KMS-11 (cell line): Measurements from ENCODE around the gene TSPAN1.

ENCODE experiments used
- H2AFZ ChIP-seq: fragments of 200-600 bp; sonication (generic); 2 replicates; pipeline ENCODE4 v1.6.1; 2016; ENCODE audit warnings: antibody characterized with exemption, mixed run types, low read depth
- H3K27ac ChIP-seq: fragments of 200-600 bp; sonication (generic); 2 replicates; pipeline ENCODE4 v1.6.1; 2016; ENCODE audit warnings: mild to moderate bottlenecking, mixed run types
- H3K27me3 ChIP-seq: fragments of 200-600 bp; sonication (generic); 2 replicates; pipeline ENCODE4 v1.6.1; 2017; ENCODE audit warnings: mild to moderate bottlenecking, low read depth, mixed run types, moderate library complexity; ENCODE audit not compliant: insufficient read depth
- H3K36me3 ChIP-seq: fragments of 200-600 bp; sonication (generic); 2 replicates; pipeline ENCODE4 v1.6.1; 2017; ENCODE audit warnings: mild to moderate bottlenecking, mixed run types; ENCODE audit not compliant: insufficient read depth
- H3K4me1 ChIP-seq: fragments of 200-600 bp; sonication (generic); 2 replicates; pipeline ENCODE4 v1.6.1; 2016; ENCODE audit warnings: mild to moderate bottlenecking, low read depth, mixed run types; ENCODE audit not compliant: poor library complexity, severe bottlenecking
- H3K4me2 ChIP-seq: fragments of 200-600 bp; sonication (generic); 2 replicates; pipeline ENCODE4 v1.7.0; 2016; ENCODE audit warnings: mild to moderate bottlenecking, mixed run types
- H3K4me3 ChIP-seq: fragments of 200-600 bp; sonication (generic); IDR thresholded peaks from 2 replicates; pipeline ENCODE4 v1.6.1; 2017; ENCODE audit warnings: low read depth, low read length, mixed read lengths; ENCODE audit not compliant: insufficient read depth
- H3K79me2 ChIP-seq: fragments of 200-600 bp; sonication (generic); 2 replicates; pipeline ENCODE4 v1.6.1; 2016; ENCODE audit warnings: low read depth, mixed run types; ENCODE audit not compliant: insufficient read depth
- H3K9ac ChIP-seq: fragments of 200-600 bp; sonication (generic); 2 replicates; pipeline ENCODE4 v1.6.1; 2016; ENCODE audit warnings: mild to moderate bottlenecking, mixed run types
- H4K20me1 ChIP-seq: fragments of 200-600 bp; sonication (generic); 2 replicates; pipeline ENCODE4 v1.6.1; 2016; ENCODE audit warnings: mild to moderate bottlenecking, mixed run types; ENCODE audit not compliant: insufficient read depth
- TF ChIP-seq, protein P1 (sequence below): fragments of 200-600 bp; sonication (generic); conservative IDR thresholded peaks from 2 replicates; pipeline ENCODE4 v1.6.1; 2017; ENCODE audit warnings: low read depth, mild to moderate bottlenecking, antibody characterized with exemption, low read length, moderate library complexity, mixed read lengths

The TSPAN1 gene

DNA sequence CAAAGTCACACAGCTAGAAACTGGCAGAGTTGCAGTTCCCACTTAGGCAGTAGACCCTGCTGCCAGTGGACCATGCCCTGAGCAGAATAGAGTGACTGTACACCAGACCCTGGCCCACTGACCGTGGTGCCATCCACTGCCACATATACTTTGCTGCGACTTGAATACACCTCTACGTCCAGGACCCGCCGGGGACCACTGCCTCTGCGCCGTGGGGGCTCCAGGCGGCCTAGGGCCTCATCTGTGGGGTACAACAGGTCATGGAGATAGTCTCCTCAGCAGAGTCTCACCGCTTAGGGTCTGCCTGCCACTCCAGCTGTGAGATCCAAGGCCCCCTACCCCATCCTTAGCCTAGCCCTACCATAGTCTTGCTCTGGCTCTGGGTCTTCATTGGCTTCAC, 21.7 kb downstream of the TSPAN1 start:
- H3K36me3 ChIP-seq, result no peaks in the 10 kb centered on the region
- no peak overlapping the region for H3K4me2 ChIP-seq
- no peak overlapping the region for H3K27ac ChIP-seq
- no peak overlapping the region for H3K4me3 ChIP-seq
- no peaks in the 10 kb centered on the region for H3K27me3 ChIP-seq
- no peak overlapping the region for H3K9ac ChIP-seq
- no peaks in the 10 kb centered on the region for H3K79me2 ChIP-seq
- no peak overlapping the region for H2AFZ ChIP-seq
- TF ChIP-seq, protein P1, sequence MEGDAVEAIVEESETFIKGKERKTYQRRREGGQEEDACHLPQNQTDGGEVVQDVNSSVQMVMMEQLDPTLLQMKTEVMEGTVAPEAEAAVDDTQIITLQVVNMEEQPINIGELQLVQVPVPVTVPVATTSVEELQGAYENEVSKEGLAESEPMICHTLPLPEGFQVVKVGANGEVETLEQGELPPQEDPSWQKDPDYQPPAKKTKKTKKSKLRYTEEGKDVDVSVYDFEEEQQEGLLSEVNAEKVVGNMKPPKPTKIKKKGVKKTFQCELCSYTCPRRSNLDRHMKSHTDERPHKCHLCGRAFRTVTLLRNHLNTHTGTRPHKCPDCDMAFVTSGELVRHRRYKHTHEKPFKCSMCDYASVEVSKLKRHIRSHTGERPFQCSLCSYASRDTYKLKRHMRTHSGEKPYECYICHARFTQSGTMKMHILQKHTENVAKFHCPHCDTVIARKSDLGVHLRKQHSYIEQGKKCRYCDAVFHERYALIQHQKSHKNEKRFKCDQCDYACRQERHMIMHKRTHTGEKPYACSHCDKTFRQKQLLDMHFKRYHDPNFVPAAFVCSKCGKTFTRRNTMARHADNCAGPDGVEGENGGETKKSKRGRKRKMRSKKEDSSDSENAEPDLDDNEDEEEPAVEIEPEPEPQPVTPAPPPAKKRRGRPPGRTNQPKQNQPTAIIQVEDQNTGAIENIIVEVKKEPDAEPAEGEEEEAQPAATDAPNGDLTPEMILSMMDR, result no peak
- H4K20me1 ChIP-seq, result no peaks in the 10 kb centered on the region
- H3K4me1 ChIP-seq, result peaks cover 8% of the 10 kb centered on the region

DNA sequence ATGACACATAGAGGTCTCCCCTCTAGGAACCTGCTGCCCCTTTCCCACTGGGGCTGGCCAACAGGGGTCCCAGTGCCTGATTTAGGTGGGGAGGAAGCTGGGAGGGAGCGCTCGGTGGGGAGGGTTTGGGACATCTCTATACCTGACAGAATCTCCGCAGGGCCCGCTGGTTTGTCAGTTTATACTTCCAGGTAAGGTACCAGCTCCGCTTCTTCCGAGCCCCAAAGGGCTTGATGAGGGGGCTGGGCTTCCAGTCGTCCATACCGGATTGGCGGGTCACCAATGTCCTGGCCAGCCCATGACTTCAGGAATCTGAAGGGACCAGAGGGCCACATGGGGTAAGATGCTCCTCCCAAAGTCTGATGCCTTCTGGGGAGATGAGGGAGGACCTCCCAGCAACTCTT, 22.7 kb downstream of the TSPAN1 start:
- peak overlapping the region; percentile 69 for H3K9ac ChIP-seq
- TF ChIP-seq, protein P1, result no peak
- no peak overlapping the region for H3K27ac ChIP-seq
- no peak overlapping the region for H3K4me3 ChIP-seq
- no peaks in the 10 kb centered on the region for H3K27me3 ChIP-seq
- peak overlapping the region; percentile 85 for H3K4me2 ChIP-seq
- peak overlapping the region; percentile 99 for H2AFZ ChIP-seq
- no peaks in the 10 kb centered on the region for H4K20me1 ChIP-seq
- no peaks in the 10 kb centered on the region for H3K79me2 ChIP-seq
- H3K36me3 ChIP-seq, result no peaks in the 10 kb centered on the region
- H3K4me1 ChIP-seq, result peaks cover 8% of the 10 kb centered on the region

DNA sequence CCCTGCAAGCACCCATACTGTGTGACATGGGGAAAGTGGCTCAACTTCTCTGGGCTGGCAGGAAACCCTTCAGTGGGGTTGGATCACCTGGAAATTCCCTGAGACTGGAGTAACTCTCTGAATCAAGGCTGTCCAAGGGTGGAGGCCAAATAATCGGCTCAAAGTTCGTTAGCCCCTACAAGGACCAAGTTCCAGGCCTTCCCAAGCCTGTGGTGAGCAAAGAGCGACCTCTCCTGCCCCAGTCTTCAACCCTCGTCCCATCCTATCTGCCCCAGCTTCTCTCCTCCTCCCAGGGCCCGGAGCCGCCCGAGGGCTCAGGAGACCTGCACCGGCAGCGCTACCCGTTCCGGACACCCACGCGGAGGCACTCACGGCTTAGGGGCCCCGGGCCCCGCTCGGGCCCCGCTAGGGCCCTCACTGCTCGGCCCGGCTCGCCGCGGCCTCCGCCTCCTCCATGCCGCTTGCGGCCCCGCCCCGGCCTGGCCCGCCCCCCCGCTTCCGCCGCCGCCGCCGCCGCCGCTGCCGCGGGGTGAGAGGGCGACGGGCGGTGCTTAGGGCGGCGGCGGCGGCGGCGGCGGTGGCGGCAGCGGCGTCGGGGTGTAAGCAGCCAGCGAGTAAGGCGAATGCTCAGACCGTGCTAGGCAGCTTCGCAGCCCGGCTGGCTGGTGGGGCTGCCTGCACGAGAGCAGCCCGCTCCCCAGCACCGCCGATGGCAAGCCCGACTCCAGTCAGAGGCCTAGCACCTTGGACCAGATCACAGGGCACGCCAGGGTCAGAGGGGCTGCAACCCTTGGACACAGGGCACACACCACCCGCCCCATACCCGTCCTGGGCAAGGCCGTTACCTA, 23.3 kb downstream of the TSPAN1 start, which contains the start of gene POMGNT1:
Gene POMGNT1 (minus strand): TSS at position 471 of the 848 bp plus-strand sequence. CDS start 613 bp downstream, outside the sequence.
- Histone ChIP-seq H3K27ac (no peak within 1 kb of the TSS; the same call in 1 of the 2 replicates), H3K4me3 (no peak within 1 kb of the TSS), H3K4me2 (peak within 1 kb of the TSS; percentile 85), H3K27me3 (no peaks in the 10 kb centered on the region), H3K4me1 (peaks cover 8% of the 10 kb centered on the region), H3K36me3 (no peaks in the 10 kb centered on the region), H4K20me1 (no peaks in the 10 kb centered on the region), H2AFZ (peak within 1 kb of the TSS; percentile 99), H3K79me2 (no peaks in the 10 kb centered on the region), H3K9ac (peak within 1 kb of the TSS; percentile 69)
- TF ChIP-seq, protein P1, result peak; percentile 15; the same call in 1 of the 2 replicates

DNA sequence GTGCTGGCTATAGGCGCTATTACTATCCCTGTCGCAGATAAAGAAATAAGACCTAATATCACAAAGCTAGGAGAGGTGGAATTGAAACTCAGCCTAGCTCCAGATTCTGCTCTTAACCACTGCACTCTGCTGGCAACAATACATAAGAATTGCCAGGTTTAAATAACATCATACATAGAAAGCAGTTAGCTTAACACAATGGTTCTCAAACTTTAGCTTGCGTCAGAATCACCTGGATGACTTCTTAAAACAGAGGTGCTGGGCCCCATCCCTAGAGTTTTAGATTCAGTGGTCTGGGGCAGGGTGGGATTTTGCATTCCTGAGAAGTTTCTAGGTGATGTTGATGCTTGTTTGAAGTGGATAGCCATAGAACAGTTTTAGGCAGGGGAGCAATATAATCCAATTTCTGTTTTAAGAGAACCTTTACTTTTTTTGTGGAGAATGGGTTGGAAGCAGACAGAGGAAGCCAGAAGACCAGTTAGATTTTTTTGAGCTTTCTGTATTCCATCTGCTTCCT, 24.4 kb downstream of the TSPAN1 start:
- H4K20me1 ChIP-seq, result no peaks in the 10 kb centered on the region
- H3K4me1 ChIP-seq, result peaks cover 8% of the 10 kb centered on the region
- H2AFZ ChIP-seq, result peak overlapping the region; percentile 97
- no peaks in the 10 kb centered on the region for H3K79me2 ChIP-seq
- no peak overlapping the region for H3K27ac ChIP-seq
- TF ChIP-seq, protein P1, result no peak
- H3K4me2 ChIP-seq, result peak overlapping the region; percentile 60
- H3K9ac ChIP-seq, result no peak overlapping the region; the same call in 1 of the 2 replicates
- no peaks in the 10 kb centered on the region for H3K27me3 ChIP-seq
- no peaks in the 10 kb centered on the region for H3K36me3 ChIP-seq
- H3K4me3 ChIP-seq, result no peak overlapping the region
